Superior temporal gyrus (tissue), 1 donor: ENCODE measurements around the gene TPM1.
"Not testable (repeated sequence)": the region's sequence is repeated elsewhere in the genome, so short reads cannot be mapped to it uniquely, and the experiment has no call there.

Source experiments
- DNase-seq: peaks from one replicate; pipeline ENCODE4 v3.0.0-alpha.2; 2016; ENCODE audit errors: extremely low spot score

The TPM1 gene

DNA sequence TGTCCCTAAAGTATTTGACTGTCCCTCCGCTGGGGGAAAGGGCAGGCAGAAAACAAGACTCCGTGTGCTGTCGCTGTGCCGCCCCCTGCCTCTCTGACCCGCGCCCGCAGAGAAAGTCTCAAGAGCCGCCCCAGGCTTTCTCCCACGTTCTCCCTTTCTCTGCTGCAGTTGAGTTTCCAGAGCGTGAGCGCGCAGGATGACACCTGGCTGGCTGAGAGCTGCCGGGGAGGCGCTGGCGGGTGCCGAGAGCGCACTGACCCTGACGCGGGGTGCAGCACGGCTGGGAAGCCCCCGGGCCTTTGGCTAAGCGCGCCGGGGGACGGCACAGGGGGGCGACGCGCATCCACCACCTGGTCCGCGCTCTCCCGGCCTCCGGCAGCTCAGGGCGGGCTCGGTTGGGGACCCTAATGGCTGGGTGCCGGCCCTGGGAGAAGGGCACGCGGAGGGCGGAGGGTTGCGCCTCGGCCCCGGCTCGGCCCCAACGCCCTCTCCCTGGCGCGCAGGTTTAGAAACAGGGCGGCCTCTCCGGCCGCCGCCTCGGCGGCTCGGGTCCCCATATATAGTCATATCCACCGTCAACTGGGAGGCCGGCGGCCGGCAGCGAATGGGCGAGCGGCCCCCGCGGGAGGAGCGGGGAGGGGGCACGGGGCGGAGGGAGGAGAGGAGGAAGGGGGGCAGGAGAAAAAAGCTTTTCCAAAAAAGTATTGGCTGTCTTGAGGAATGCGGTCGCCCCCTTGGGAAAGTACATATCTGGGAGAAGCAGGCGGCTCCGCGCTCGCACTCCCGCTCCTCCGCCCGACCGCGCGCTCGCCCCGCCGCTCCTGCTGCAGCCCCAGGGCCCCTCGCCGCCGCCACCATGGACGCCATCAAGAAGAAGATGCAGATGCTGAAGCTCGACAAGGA, at the start of gene TPM1:
TPM1 (plus strand) TSS at position 774 of the 903 bp plus-strand sequence; CDS start at position 857, 83 bp downstream.
- DNase-seq: no peak

DNA sequence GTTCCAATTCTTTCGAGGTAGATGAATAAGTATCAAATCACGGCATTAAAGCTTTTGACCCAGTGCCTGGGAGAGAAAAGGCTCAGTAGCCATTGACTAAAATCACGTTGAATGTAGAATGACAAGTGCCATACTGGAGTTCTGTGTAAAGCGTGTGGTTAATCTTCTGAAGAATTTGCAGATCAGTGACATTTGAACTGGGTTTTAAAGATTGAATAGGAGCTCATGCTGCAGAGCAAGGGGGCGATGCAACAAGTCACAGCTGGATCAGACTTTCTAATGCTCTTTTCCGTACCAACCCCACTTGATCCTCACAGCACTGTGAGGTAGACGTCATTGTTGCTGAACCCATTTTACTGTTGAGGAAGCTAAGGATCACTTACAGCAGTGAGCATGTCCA, 49.5 kb upstream of the TPM1 start:
- DNase-seq: no peak

- not testable (repeated sequence) for DNase-seq
Observed at GRCh38 chr15:62993632-62994031, 48.9 kb upstream of the TPM1 start.

DNA sequence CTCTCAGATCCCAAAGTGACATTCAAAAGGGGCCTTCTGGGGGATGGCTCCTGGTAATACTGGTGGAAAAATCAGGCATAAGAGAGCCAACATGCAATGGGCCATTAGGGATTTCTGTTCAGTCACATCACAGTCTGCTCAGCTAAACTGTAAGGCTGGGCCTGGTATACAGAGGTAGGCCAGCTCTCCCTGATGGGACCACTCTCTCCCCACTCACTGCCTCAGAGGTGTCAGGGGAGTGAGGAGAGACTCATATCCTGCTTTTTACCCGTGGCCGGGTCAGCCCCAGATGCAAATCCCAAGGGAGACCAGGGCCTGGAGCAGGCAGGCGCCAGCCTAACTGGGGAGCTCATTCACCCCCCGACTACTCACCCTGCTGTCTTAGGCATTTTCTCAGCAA, 48.1 kb upstream of the TPM1 start:
- no peak for DNase-seq

DNA sequence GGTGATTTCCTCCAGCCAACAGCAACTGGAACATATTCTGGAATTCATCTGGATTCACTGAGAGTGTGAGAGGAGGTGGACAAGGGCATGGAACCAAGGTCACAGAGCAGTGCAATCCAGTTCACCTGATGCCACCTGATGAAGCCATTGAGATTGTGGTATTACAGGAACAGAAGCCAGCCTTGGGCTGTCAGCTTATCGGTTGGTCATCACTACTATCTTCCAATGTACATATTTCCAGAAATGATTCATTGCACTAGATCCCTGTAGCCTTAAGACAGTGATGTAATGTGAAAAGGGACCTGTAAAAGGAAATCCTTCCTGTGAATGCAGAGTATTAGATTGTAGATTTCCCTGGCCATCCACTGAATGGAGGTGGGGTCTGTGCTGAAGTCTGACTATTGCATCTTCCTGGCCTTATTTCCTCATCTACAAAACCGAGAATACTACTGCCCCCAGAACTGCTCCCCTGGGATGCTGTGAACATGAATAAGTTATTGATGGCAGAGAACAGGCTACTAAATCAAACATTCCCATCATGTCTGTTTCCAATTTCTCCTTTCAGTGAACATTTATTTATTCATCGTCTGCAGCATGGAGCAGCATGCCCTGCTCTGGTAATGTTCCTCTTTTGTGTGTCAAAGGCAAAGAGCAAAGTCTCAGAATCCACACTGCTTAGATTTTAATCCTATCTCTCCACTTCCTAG, 47.4 kb upstream of the TPM1 start:
- DNase-seq: no peak

DNA sequence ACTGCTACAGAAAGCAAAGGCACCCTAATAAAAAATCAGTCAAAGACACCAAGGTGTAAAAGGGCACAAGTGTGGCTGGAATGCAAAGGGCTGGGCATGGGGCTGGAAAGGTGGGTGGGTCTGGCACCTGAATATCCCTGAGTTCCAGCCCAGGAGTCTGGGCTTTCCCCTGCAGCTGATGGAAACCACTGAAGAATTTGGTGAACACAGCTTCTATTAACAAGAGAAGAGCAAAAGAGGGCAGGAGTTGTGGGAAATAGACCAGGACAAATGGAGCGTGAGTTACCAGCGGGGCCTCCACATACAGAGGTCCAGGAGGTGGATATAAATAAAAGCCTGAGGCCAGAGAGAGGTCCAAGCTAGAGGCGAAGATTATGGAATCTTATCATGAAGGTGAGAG, 45.1 kb upstream of the TPM1 start:
- DNase-seq: no peak

- no peak for DNase-seq
Observed at GRCh38 chr15:62998262-62998890, 44.2 kb upstream of the TPM1 start.

DNA sequence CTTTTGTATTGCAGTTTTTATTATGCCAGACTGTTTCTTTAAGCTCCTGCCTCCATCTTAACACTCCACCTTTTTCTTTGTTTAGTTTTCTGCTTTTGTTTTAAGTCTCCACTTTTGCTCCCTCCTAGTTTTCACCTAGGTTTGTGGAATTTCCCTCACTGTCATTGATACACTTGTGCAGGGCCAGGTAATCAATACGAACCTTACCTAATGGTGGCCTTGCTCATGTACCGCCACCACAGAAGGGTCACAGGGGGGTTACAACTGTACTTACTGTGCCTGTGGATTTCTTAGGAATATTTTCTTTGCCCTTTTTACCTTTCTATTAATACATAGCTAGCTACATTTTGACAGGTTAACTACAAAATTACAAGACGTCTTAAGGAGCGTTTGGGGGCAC, 43.4 kb upstream of the TPM1 start:
- no peak for DNase-seq

GRCh38 chr15:62999923-63000561, 42.5 kb upstream of the TPM1 start:
- DNase-seq: no peak

DNA sequence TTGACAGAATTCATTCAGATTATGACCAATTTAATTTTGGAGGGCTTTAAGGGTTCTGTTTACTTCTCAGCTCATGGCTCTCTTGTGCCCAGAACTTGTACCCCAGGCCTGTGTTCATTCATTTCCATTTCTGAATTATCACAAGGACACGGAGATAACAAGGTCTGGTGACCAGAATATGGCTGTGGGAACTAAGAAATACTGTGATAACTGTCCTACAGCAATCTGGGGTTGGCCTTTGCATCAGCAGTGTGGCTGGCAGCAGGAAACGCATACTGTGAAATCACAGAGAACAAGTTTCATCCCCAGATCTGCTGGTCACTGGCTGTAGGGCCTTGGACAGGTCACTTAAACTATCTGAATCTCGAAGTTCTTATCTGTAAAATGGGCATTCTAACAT, 41.8 kb upstream of the TPM1 start:
- no peak for DNase-seq

DNA sequence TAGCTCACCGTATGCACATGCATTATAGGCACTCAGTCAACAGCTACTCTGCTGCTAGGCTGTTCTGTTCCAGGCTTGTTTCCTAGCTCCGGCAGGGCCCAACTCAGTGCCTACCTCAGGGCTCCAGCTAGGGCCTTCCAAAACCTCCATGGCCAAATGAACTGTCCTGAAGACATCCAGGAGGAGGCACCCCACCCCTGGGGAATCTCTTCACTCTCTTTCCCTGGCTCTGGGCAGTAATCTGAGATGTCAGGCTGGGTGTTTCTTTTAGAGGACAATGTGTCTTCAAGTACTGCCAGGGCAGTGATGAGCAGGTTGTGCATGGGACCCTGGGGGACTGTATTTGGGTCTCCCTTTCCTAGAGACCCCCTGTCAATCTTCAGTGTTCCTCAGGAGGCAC, 38.3 kb upstream of the TPM1 start:
- DNase-seq: no peak

GRCh38 chr15:63006032-63006878, 36.3 kb upstream of the TPM1 start:
- DNase-seq: no peak

GRCh38 chr15:63008333-63009049, 34.1 kb upstream of the TPM1 start:
- no peak for DNase-seq

DNA sequence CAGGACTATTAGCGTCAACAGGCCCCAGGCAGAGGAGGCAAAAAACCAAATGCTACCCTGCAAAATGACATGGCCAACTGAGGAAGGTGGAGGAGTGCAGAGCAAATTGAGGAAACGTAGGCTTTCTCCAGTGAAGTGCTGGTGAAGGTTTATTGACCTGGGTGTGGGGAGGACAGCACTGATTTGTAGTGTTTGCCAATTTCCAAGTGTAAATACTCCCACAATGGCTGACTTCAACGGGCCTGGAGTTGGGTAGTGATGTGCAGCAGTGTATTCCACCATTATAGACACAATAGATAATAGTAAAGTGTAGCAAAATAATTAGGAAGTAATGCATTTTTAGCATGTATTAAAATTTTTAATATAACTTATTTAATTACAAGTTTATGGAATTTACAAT, 32.2 kb upstream of the TPM1 start:
- no peak for DNase-seq

DNA sequence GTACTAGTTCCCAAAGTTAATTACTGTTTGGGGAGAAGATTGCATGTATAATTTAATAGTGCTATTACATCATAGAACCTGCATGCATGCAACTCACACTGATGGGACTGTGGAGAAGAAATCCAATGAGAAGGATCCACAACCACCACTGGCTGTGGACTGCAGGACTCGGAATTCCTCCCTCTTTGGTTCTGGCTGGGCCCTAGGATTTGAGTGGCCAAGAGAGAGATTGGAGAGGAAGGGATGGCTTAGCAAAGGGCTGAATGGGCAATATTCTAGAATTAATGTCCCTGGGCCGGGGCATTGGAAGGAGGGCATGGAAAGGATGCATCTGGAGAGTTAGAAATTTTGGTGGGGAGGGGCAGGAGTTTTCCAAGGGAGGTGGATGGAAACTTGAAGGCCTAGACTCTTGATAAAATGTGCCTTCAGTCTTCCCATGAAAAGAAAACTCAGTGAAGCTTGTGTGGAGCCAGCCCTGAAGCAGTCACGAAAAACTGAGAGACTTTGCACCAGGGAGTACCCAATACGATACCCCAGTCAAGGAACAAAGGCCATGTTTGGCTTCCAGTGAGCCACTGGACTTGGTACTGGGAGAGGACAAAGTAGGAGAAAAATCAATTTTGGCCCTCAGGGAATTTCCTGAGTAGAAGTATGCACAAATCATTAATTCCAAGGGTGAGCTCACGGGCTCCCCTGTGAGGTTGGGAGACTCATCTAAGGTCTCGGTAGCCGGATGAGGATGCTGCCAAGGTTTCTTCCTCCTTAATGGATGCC, 31.4 kb upstream of the TPM1 start:
- DNase-seq: no peak

DNA sequence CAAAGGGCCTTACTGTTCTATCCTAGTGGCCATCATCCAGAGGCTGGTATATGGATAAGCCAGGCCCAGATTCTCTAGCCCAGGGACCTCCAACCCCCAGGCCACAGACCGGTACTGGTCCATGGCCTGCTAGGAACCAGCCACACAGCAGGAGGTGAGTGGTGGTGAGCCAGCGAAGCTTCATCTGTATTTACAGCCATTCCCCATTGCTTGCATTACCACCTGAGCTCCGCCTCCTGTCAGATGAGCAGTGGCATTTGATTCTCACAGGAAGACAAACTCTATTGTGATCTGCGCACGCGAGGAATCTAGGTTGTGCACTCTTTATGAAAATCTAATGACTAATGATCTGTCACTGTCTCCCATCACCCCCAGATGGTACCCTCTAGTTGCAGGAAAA, 30.1 kb upstream of the TPM1 start:
- DNase-seq: no peak

- DNase-seq: no peak
Observed at GRCh38 chr15:63013052-63013808, 29.3 kb upstream of the TPM1 start.

GRCh38 chr15:63014578-63014977, 28.0 kb upstream of the TPM1 start:
- DNase-seq: no peak

DNA sequence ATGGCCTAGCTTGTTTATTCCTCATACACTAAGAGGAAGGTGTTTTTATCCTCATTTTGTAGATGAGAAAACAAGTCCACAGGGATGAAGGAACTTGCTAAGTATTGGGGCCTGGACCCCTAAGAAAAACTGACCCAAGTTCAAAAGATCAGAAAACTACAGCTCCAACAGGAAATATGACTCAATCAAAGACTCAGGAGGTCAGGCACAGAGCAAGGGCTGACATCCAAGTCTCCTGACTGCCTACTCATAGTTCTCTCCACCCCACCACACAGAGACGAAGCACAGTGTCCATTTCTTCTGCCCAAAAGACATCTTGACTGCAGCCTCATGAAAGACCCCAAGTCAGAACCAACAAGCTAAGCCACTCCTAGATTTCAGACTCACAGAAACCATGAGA, 26.9 kb upstream of the TPM1 start:
- DNase-seq: no peak
